Calu3 (cell line): ENCODE data around the gene SNX18. TPM values are rescaled to one million over a fixed set of nuclear protein-coding genes. Genes with fewer than 3 reads are reported as not detected.

ENCODE experiments used
- BruUV-seq: library from RNA; stranded (reverse); fragments of 400-500 nt; replicated peaks from 2 replicates; lab custom pipeline; 2021; lab: Mats Ljungman, UMichigan
- CTCF ChIA-PET: fragments of 300-600 bp; sonication (Branson Sonifier 250); formaldehyde crosslinking; loops from one replicate; lab custom pipeline; 2022; ENCODE audit warnings: antibody characterized with exemption; lab: Charles Lee
- DNase-seq: peaks from one replicate; pipeline ENCODE4 v3.0.0; 2022
- H3K27ac Mint-ChIP-seq: one replicate; pipeline ENCODE4 v1.8.0; 2022; ENCODE audit warnings: mixed read lengths; ENCODE audit not compliant: unreplicated experiment
- H3K27me3 Mint-ChIP-seq: one replicate; pipeline ENCODE4 v1.8.0; 2022; ENCODE audit warnings: mixed read lengths; ENCODE audit not compliant: unreplicated experiment
- H3K36me3 Mint-ChIP-seq: one replicate; pipeline ENCODE4 v1.8.0; 2022; ENCODE audit warnings: mild to moderate bottlenecking, moderate library complexity, mixed read lengths; ENCODE audit not compliant: insufficient read depth, unreplicated experiment
- H3K4me1 Mint-ChIP-seq: one replicate; pipeline ENCODE4 v1.8.0; 2022; ENCODE audit warnings: mild to moderate bottlenecking, low read depth, mixed read lengths; ENCODE audit not compliant: unreplicated experiment
- H3K4me3 Mint-ChIP-seq: one replicate; pipeline ENCODE4 v1.8.0; 2022; ENCODE audit warnings: mild to moderate bottlenecking, low read depth, moderate library complexity, mixed read lengths; ENCODE audit not compliant: unreplicated experiment
- H3K9me3 Mint-ChIP-seq: one replicate; pipeline ENCODE4 v1.8.0; 2022; ENCODE audit warnings: low read depth, mixed read lengths; ENCODE audit not compliant: unreplicated experiment
- intact Hi-C: fragments of 100-400 bp; cut with micrococcal nuclease; formaldehyde crosslinking; loops from one replicate; pipeline ENCODE4 v1.10.0; 2022; ENCODE audit not compliant: unreplicated experiment
- total RNA-seq: library from RNA; stranded (reverse); gene quantifications from 2 replicates; pipeline ENCODE4 v1.2.3, GENCODE V29; 2022
- TF ChIP-seq, protein P1 (sequence below): fragments of 200-600 bp; IDR thresholded peaks from one replicate; pipeline ENCODE4 v1.8.0; 2022; ENCODE audit warnings: antibody characterized with exemption; ENCODE audit not compliant: unreplicated experiment

Gene SNX18
- total RNA-seq, 1 experiment from 2014 or later = 22.8 TPM

DNA sequence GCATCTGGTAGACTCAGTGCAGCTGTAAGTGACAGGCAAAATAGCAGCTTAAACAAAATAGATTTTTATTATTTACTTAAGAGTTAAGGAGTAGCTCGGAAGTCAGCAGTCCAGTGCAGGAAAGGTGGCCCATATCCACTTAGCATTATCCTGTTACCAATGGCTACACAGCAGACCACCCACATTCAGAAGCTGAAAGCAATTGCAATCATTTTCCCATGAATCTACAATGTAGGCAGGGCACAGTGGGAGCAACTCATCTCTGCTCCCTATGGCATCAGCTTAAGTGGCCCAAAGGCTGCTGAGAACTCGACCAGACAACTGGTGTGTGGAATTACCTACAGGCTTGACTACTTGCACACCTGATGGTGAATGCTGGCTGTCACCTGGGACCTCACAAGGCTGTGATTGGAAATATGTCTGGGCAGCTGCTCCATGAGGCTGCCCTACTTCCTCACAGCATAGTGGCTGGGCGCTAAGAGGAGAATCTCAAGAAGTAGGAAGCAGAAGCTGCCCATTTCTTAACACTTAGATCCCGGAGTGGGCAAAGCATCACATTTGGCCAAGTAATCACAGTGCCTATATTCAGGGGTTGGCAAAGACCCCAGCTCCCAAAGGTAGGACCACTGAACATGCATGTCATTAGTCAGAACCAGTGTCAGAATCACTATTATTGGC lies 56.4 kb downstream of the SNX18 start:
- H3K27me3 Mint-ChIP-seq = no peaks in the 10 kb centered on the region
- H3K4me3 Mint-ChIP-seq = no peak overlapping the region
- H3K9me3 Mint-ChIP-seq = no peaks in the 10 kb centered on the region
- H3K36me3 Mint-ChIP-seq = no peaks in the 10 kb centered on the region
- CTCF ChIA-PET = interaction anchor here (0.5 kb wide), 1 partner anchor 1185 kb away, joined by 3 read pairs; no protein-coding TSS in a partner anchor
- no peaks in the 10 kb centered on the region for H3K4me1 Mint-ChIP-seq
- BruUV-seq = no TSS peak
- TF ChIP-seq, protein P1, sequence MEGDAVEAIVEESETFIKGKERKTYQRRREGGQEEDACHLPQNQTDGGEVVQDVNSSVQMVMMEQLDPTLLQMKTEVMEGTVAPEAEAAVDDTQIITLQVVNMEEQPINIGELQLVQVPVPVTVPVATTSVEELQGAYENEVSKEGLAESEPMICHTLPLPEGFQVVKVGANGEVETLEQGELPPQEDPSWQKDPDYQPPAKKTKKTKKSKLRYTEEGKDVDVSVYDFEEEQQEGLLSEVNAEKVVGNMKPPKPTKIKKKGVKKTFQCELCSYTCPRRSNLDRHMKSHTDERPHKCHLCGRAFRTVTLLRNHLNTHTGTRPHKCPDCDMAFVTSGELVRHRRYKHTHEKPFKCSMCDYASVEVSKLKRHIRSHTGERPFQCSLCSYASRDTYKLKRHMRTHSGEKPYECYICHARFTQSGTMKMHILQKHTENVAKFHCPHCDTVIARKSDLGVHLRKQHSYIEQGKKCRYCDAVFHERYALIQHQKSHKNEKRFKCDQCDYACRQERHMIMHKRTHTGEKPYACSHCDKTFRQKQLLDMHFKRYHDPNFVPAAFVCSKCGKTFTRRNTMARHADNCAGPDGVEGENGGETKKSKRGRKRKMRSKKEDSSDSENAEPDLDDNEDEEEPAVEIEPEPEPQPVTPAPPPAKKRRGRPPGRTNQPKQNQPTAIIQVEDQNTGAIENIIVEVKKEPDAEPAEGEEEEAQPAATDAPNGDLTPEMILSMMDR = no peak
- intact Hi-C loops = no loop called here
- no peak for DNase-seq
- H3K27ac Mint-ChIP-seq = no peak overlapping the region

DNA sequence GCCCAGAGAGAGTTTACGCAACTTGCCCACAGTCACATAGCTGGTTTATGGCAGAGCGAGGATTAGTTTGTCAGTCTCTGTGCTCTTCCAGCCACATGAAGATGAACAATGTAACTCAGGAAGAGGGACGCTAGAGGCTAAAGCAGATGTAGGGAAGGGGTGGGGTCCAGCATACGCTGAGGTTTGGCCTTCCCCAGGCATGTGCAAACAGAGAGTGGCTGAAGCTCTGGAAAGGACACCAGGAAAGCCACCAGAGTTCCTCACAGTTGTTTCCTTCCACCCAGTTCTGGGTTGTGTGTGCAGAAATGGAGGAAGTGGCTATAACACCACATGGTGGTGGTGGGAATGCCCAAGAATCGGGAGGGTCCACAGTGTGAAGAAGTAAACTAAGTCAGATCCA lies 60.0 kb downstream of the SNX18 start:
- no peak overlapping the region for H3K27ac Mint-ChIP-seq
- intact Hi-C loops = no loop called here
- DNase-seq = no peak
- TF ChIP-seq, protein P1 = no peak
- CTCF ChIA-PET = no interaction called here
- H3K4me1 Mint-ChIP-seq = no peaks in the 10 kb centered on the region
- no TSS peak for BruUV-seq
- no peaks in the 10 kb centered on the region for H3K27me3 Mint-ChIP-seq
- H3K4me3 Mint-ChIP-seq = no peak overlapping the region
- no peaks in the 10 kb centered on the region for H3K9me3 Mint-ChIP-seq
- H3K36me3 Mint-ChIP-seq = no peaks in the 10 kb centered on the region

DNA sequence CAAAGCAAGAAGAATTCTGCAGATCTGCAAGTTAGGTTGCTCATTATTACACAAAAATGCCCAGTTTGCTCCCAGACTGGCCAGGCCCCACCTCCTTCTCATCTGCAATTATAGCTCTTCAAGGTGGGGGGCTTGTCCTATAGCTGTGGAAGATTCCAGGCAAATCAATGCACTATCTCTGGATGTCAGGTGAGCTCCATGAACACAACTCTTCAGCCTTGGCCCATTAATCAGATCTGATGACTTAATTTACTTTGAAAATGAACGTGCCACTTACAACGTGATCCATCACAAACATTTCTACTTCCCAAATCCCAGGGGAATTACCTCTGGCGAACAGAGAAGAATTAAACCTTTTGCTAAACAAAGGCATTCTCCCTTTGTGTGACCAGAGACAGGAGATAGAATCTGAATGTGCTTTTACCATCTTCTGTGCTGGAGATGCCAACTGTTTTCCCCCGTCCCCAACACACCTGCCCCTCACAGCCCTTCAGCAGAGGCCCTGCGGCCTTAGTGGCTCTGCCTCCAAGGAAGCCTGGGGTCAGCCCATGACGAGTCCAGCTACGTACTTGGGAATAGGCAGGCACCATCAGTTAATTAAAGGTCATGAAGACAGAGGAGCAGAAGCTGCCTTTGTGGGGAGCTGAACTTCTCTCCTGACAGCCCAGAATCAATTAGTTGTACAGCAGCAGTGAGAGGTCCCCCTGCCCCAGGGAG lies 60.5 kb downstream of the SNX18 start:
- H3K4me3 Mint-ChIP-seq = no peak overlapping the region
- no peaks in the 10 kb centered on the region for H3K36me3 Mint-ChIP-seq
- BruUV-seq = no TSS peak
- TF ChIP-seq, protein P1 = no peak
- H3K9me3 Mint-ChIP-seq = no peaks in the 10 kb centered on the region
- H3K4me1 Mint-ChIP-seq = no peaks in the 10 kb centered on the region
- no peak overlapping the region for H3K27ac Mint-ChIP-seq
- no peak for DNase-seq
- CTCF ChIA-PET = interaction anchor here (0.6 kb wide), 1 partner anchor 11 kb away, joined by 3 read pairs; no protein-coding TSS in a partner anchor
- intact Hi-C loops = no loop called here
- no peaks in the 10 kb centered on the region for H3K27me3 Mint-ChIP-seq

DNA sequence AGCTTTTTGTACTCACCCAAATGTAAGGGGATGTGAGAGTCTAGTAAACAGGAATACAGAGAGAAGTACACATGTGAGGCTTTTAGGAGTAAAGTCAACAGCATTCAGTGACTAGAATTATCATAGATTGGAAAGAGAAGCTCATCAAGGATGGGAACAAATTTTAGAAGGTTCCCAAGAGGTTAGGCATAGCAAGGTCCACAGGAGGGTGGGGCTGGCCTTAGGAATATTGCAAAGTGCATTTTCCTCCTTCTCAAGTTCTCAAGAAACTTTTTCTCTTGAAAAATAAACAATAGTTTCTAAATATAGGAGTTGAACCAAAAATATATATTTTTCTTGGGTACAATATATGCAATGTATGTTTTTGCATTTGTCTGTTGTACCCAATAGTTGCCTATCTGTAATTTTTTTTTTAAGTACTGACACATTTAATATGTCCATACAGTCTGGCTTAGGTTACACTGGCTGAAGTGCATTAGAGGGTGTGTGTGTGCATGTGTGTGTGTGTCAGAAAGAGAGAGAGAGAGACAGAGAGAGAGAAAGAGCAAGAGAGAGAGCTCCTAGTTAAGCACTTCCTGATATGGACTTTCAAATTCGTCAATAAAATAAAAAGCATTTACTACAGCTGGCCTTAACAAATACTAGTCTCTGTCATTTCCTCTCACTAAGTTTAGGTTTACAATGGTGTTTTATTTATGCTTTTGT lies 62.2 kb downstream of the SNX18 start:
- no peak overlapping the region for H3K27ac Mint-ChIP-seq
- H3K36me3 Mint-ChIP-seq = no peaks in the 10 kb centered on the region
- CTCF ChIA-PET = no interaction called here
- DNase-seq = no peak
- intact Hi-C loops = no loop called here
- H3K4me1 Mint-ChIP-seq = no peaks in the 10 kb centered on the region
- TF ChIP-seq, protein P1 = no peak
- no peaks in the 10 kb centered on the region for H3K27me3 Mint-ChIP-seq
- H3K9me3 Mint-ChIP-seq = no peaks in the 10 kb centered on the region
- no TSS peak for BruUV-seq
- no peak overlapping the region for H3K4me3 Mint-ChIP-seq
